ENCODE measurements around the gene RPS6KC1.

GRCh38 chr1:213106298-213106697 lies 55.3 kb downstream of the RPS6KC1 start:
- no peak for TF ChIP-seq CREB1 (IDR thresholded peaks at IDR 0.05)
- TF ChIP-seq CREB1 (CRISPR knock-in tag; IDR thresholded peaks at IDR 0.05), result no peak
- no peak for TF ChIP-seq MAX (CRISPR knock-in tag; IDR thresholded peaks at IDR 0.05)
- no peak for TF ChIP-seq HSF4 (CRISPR knock-in tag; IDR thresholded peaks at IDR 0.05; ENCODE audit: borderline replicate concordance)
- no peak for TF ChIP-seq PHF8 (IDR thresholded peaks at IDR 0.05; ENCODE audit: borderline replicate concordance, low read length)
- TF ChIP-seq, protein P1, sequence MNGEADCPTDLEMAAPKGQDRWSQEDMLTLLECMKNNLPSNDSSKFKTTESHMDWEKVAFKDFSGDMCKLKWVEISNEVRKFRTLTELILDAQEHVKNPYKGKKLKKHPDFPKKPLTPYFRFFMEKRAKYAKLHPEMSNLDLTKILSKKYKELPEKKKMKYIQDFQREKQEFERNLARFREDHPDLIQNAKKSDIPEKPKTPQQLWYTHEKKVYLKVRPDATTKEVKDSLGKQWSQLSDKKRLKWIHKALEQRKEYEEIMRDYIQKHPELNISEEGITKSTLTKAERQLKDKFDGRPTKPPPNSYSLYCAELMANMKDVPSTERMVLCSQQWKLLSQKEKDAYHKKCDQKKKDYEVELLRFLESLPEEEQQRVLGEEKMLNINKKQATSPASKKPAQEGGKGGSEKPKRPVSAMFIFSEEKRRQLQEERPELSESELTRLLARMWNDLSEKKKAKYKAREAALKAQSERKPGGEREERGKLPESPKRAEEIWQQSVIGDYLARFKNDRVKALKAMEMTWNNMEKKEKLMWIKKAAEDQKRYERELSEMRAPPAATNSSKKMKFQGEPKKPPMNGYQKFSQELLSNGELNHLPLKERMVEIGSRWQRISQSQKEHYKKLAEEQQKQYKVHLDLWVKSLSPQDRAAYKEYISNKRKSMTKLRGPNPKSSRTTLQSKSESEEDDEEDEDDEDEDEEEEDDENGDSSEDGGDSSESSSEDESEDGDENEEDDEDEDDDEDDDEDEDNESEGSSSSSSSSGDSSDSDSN (IDR thresholded peaks at IDR 0.05; ENCODE audit: borderline replicate concordance in 1 of 2, low read depth in 2 of 2, low read length in 2 of 2), result no peak
- TF ChIP-seq ARID3A (IDR thresholded peaks at IDR 0.05; ENCODE audit: borderline replicate concordance, low read depth, low read length), result no peak
- TF ChIP-seq, protein P2, sequence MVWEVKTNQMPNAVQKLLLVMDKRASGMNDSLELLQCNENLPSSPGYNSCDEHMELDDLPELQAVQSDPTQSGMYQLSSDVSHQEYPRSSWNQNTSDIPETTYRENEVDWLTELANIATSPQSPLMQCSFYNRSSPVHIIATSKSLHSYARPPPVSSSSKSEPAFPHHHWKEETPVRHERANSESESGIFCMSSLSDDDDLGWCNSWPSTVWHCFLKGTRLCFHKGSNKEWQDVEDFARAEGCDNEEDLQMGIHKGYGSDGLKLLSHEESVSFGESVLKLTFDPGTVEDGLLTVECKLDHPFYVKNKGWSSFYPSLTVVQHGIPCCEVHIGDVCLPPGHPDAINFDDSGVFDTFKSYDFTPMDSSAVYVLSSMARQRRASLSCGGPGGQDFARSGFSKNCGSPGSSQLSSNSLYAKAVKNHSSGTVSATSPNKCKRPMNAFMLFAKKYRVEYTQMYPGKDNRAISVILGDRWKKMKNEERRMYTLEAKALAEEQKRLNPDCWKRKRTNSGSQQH (CRISPR knock-in tag; IDR thresholded peaks at IDR 0.05), result no peak

All from K562 (cell line).